ENCODE results near the gene BOC.

BOC gene

DNA sequence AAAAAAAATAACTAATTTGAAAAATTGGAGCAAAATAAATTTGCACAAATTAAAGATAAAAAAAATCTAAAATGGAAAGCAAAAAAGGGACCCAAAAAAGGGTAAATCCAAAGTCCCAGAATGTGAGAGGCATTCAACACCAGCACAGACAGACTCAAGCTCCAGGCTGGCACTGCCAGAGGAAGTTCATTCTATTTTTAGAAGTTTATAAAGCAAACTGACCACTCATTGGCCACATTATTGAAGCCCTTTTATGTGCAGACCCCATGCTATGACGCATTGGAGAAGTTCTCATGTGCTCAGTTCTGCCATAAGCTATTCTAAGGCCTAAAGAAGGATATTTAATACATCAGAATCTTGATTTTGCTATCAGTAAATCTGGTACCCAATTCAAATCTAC, 17.6 kb upstream of the BOC start:
- DNase-seq = no peak

DNA sequence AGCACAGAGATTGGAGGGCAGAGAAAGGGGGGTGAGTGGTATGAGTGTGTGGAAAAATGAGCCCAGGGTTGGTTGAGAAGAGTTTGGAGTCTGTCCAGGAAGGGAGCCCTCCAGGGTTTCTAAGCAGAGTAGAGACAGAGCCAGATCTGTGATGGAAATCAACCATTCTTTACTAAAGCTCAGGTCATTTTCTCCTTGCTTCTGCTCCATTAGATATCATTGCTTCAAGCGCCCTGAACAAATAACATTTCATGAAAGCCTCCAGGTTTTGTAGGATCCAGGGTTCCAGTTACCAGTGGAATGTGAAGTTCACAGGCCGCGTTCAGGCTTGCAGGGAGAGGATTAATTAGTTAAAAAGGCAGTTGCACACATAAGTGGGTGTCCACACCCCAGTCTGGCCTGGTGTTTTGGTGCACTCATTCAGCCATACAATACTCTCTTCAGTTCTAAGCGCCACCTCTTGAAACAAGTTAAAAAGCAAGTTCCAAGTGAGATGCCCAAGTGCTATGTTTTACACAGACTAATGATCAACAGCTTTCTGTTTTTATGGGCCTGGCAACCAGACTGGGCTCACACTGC, 16.4 kb upstream of the BOC start:
- DNase-seq = no peak

DNA sequence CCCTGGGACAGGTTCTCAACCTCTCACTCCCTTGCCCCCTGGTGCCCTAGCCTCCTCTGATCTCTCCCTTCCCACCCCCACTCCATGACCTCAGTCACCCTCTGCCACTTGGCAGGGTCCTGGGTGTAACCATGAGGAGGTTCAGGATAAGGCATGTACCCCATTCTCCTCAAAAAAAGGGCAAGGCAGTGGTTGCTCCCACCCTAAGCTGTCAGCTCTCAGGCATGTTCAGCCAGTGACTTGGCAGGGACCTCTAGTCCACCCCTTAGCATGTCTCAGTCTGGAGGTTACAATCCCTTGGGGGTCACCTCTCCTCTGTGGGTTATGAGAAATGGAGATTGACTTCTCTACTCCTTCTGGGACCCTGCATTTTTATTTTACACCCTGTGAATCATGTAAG, 11.0 kb upstream of the BOC start:
- no peak for DNase-seq

DNA sequence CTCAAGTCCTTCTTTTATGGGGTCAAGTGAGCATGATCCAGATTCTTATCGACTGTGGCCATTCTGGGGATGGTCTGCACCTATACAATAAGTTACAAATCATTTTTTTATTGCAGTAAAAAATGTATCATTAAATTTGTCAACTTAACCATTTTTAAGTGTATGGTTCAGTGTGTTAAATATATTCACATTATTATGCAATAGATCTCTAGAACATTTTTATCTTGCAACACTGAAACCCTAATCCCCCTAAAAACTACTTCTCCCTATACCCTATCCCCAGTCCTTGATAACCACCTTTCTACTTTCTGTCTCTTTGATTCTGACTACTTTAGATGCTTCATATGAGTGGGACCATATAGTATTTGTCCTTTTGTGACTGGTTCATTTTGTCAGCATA, 10.4 kb upstream of the BOC start:
- no peak for DNase-seq

DNA sequence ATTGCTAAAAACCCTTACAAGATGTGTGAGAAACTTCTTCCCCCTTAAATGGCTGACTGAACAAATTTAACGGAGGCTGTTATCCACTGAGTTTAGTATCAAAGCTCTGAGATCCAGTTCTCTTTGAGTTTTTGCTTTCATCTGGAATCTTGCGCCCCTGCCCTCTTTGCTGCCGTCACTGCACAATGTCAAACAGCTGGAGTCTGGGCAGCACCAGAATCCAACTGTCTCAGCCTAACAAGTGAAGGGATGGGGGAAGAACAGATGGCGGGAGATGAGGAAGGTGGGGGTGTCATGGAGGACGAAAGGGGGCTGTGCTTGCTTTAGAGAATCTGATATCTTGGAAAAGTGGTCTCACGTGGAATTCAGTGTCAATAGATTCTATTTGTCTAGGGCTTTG, 7.0 kb upstream of the BOC start:
- no peak for DNase-seq

DNA sequence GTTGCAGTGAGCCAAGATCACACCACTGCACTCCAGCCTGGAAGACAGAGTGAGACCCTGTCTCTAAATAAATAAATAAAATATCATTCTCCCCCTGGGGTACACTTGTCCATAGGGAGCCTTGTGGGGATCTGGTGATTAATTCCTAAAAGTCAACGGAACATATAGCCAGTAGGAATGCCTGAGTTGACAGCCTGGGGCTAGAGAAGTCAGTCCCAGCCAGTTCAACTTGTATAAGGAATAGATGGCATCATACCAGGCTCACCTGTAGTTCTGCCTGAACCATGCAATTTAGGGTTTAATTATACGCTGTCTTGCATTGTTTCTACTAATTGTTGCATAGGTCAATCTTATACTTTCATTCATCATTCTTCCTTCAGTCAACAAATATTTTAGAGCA, 5.9 kb upstream of the BOC start:
- no peak for DNase-seq

DNA sequence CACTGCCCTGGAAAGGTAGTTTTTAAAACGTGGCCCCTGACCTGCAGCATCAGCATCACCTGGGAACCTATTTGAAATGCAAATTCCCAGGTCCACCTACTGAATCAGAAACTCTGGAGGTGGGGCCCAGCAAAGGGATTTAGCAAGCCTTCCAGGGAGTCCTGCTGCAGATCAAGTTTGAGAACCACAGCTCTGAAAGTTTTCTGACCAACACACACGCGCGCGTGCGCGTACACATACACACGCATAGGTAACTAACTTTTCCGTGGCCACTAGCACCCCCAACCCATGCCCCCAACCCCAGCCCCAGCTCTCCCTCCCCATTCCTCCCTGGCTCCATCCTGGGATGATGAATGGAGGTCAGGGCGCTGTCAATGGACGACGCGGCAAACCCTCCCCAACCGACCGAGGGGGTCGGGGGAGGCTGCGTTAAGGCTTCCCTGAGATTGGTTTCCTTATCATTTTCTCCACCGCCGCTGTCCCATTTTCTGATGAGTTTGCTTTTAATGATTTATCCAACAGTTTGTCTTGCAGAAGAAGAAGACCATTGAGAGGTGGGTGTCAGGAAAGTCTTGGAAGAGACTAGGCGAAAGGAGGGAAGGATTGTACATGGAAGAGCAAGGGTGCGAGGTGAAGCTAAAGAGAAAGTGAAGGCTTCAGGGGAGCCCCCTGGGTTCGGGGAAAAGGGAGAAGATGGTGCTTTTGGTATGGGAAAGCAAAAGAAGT, 590 bp upstream of the BOC start:
- DNase-seq = no peak

DNA sequence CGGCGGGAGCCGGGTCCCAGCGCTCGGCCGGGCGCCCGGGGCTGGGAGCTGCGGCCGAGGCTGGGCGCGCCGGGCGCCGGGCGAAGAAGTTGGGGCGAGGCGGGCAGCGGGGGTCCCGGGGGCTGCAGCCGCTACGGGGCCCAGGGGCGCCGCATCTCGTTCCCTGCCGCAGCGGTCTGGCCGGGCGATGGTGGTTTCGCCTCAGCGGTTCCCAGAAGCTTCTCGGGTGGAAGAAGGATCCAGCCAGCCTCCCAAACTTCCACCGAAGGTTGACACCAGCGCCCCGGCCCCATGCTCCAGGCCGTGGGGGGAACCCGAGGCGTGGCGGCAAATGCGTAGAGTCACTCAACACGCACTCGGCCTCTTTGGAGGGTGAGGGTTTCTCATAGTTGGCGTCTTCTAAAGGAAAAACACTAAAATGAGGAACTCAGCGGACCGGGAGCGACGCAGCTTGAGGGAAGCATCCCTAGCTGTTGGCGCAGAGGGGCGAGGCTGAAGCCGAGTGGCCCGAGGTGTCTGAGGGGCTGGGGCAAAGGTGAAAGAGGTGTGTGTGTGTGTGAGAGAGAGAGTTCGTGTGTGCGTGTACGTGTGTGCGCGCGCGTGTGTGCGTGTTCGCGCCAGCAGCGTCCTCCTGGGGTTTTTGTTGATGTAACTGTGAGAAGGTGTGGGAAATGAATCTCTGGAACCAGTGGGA, 940 bp downstream of the BOC start:
- no peak for DNase-seq

DNA sequence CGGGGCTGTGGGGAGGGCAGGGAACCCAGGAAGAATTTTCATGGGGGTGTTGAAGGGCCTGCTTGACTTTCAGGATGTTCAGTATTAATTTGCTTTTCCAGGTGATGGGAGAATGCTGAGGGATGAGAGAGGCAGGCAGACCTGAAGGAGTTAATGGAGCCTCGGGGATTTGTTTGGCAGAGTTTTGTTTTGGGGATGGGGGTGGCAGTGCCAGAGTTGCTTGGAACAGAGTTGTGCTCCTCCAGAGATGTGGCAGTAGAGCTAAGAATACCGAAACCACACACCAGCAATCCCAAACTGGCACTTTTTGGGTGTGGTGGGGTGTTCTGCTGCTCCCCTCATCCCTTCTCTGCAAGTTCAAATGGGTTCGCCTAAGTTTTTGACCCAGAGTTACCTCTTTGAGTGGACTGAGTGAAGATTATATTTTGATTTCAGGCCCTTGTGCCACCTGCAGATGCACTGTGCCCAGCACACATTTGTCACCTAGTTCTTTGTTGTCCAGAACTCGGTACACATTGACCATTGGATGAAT, 1.6 kb downstream of the BOC start:
- DNase-seq = no peak

DNA sequence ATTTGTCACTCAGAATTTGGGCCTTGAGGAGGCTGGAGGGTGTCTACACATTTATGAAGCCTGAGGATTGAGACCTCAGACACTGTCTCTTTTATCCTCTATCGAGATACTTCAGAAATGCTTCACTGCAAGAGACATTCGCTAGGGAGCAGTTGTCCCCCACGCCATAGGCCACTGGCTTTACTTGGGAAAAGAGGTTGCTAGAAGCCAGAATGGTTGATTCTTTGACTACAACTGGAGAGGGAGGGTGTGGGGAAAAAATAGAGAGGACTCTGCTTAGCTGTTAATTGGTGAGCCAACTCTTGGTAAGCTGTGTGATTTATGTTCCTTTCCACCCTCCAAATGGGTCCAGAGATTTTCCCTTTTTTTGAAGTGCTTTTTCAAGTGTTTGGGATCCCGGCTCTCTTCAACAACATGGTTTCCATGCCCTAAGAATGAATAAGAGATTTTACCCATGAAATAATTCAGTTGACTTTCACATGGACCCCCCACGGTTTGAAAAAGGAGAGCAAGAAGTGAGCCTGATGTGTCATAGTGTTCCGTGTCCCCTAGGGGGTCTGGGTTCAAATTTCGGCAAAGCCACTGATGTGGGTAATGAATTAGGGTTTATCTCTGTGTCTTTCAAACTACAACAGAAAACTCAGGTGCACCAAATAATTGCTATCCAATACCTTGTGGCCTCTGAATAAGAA, 2.7 kb downstream of the BOC start:
- DNase-seq = no peak

DNA sequence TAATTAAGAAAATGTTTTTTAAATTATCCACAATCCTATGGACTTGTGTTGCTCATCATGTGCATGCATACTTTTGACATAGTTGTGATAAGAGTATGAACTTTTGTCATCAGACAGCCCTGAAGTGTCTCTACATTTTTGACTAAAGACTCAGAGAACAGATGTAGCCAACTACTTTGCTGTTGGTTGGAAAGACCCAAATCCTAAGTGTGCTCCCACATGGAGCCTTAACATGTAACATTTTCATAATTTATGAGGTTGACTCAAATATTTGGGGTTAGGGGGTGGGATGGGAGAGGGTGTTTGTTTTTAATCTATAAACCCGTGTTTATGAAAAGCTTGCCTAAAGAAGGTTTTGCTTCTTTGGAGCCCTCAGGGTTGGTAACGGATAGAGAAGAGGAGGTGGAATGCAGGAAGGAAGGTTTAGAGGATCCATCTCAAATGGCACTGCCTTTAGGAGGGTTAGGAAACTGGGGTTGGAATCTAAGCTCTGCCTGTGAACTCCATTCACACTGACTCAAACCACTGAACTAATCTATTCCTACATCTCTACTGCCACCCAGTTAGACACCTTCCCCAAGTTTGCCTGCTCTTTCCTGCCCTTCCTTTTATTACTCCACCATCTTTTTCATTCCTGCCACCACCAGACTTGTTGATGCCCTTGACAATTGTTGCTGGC, 3.7 kb downstream of the BOC start:
- no peak for DNase-seq

DNA sequence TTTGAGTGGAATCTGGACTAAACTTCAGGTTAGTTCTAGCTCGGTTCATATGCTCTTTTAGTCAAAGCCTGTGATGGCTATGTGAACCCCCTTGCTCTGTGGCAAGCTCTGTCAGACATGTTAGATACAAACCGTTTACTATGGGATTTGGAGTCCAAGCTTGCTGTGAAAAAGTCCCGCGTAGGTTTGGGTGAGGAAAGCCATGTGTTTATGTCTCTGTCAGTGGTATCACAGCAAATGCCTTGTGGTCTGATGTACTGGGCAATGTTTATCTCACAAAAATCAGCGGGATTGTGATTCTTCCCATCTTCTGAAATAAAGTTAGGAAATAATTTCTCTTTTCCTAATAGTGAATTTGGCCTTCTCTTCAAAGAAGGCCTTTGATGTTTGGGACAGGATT, 5.0 kb downstream of the BOC start:
- no peak for DNase-seq

DNA sequence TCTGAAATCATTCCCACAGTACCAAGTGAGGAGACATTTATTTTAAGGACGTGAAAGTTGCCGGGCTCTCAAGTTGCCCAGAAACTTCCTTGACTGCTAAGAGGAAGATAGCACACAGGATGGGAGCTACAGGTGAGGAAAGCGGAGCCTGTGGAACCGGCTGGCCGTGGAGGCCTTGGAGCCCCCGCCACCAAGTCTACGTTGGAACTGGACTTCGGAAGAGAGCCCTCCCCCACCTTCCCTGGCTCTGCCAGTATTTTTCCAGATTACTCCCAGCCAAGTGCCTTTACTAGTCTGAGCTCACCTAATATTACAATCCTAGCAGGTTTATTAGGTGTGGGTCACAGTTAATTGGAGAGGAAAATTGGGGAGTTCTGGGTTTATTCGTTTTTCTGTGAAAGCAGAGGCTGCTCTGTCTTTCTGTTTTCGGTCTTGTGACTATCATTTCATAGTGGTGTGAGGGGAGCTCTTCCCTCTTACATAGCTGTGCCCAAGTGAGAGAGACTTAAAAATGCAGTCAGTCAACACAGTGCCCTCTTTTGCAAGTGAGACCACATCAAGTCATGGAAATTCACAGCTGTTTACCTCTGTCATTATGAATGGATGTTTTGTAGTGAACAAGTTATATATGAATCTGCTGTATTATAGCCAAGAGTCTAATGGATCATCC, 6.8 kb downstream of the BOC start:
- DNase-seq = no peak

DNA sequence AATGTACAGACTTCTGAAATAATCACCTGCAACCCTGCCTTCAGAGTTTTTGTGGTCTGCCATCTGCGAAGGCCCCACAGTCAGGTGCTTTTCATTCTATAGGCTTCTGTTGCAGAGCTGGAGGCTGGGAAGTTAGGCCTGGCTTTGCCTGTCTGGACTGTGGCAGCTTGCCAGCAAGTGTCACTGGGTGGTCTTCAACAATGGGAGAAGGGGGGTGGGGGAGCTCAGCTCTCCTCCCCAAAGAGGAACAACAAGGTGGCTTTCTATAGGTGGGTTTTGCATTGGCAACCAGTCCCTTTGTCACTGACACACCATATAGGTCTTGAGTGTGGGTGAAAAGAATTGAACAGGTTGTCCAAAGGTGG, 7.3 kb downstream of the BOC start:
- DNase-seq = no peak

DNA sequence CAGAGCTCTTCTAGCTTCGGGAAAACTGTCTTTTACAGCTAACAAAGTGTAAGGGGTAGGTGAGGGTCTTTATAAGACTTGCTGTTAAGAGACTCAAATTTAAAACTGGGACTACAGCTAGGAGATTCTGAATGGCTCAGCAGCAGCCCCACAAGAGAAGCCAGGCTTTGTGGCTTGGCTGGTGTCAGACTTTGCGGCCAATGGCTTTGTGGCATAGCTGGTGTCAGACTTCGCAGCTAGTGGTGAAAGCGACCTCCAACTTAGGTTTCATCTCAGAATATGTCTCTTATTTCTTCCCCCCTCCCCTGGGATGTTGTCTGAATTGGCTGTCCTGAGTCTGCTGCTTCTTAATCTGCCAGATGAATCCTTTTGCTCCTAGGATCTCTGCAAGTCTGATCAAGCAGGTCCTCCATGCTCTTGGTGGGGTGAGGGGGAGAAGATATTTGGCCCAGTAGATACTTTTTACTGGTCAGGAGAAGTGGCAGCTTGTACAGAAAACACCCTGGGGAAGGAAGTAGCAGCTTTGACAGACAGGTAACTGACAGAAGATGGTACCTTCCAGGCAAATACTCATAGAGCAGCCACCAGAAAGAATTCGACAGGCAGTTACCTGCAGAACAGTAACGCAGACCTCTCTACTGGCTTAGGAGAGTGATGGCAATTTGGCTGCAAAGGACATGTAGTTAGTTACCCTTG, 8.4 kb downstream of the BOC start:
- no peak for DNase-seq

DNA sequence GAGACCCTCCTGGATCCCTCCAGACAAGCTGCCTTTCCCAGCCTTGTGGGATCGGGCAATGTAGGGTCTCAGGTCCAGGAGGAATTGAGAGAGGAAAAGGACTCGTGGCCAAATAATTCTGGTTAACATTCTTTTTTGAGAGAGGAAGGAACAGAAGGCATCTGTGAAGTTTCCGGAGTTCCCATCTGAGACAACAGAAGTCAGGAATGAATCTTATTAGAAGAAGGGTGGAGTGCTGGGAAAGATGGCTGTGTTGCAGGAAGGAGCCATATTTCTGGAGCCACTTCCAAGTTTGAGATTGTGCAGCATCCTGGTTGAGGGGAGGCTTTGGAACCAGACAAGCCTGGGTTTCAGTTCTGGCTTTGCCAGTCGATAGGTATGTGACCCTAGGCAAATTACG, 9.4 kb downstream of the BOC start:
- no peak for DNase-seq

DNA sequence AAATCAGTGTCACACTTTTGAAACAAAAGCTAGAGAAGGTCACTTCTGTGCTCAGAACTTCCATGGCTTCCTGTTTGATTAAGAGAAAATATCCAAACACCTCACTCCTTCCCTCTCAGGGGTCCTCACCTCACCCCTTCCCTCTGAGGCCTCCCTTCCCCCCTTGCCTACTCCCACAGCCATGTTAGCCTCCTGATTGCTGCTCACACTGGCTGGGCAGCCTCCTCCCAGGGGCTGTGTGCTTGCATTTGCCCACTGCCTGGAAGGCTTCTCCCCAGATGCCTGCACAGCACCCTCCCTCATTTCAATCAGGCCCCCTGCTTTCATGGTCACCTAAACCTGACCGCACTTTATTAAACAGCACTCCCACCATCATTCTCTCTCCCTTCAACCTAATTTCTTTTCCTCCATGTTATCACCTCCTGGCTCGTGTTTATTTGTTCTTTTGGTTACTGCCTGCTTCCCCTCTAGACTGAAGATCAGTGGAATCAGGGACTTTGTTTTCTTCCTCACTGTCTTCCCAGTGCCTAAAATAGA, 10.4 kb downstream of the BOC start:
- DNase-seq = no peak

DNA sequence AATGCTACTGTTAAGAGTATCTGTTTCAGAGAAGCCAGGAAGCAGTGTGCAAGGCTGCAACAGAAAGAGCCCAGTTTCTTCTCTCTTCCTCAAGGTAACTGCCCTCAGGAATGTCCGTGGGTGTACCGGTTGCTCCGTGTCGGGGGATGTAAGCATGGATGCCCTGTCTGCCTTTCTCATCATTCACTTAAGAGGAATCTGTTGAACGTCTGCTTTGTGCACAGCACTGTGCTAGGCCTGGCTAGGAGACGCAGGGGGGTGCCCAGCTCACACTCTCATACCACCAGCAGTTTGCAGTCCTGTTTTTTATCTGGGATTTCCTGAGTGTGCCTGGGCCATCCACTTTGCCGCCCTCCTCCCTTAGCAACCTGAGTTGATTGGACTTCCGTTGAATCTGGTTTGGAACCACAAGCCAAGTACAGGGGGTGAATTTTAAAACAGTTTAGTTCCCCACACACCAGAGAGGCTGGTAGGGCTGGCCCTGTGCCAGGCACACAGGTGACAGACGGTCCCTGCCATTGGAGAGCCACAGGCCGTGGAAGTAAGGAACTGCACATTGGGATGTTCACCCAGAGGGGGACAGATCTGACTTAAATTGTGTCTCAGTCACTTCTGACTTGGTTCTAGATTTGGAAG, 11.2 kb downstream of the BOC start:
- DNase-seq = no peak

DNA sequence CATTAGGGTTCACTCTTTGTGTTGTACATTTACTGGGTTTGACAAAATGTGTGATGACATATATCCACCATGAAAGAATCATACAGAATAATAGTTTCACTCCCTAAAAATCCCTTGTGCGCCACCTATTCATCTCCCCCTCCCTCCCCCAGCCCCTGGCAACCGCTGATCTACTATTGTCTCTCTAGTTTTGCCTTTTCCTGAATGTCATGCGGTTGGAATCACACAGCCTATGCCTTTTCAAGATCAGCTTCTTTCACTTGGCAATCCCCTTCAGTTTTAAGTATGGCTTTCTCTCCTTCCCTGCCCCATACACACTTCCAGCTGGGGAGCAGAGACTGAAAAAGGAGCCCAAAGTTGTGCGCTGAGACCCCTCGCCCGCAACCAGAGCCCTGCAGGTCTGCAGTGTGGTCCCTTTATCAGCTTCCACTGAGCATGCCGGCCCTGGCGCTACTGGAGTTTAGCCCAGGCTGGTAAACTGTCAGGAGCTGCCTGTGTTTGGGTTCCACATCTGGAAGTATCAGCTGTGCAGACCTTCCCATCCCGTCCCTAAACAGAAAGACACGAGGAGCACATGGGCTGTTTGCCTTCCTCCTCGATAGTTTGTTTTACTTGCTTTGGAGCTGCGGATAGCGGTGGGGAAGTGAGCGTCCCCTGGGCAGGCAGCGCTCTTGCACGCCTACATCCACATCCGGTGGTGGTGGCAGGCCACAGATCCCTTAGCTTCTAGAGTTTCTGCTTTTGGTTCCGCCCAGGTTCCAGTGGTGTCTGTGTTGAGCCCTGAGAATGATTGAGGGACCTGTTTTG, 12.3 kb downstream of the BOC start:
- DNase-seq = no peak

DNA sequence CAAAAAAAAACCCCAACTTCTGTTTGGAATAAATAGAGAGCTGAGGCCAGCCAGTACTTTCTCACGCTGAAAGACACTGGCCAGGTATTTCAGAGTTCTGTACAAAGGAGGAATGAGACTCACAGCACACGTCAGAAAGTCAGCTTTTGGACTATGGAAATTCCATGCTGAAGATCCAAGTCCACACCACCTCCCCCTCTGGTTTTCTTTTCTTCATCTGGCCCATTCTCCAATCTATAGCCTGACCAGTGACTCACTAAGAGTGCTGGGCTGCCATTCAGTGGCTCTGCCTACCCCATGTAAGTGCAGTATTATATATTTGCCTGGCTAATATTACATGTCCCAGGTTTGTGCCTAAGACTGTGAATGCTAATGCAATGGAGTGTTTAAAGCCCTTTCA, 13.9 kb downstream of the BOC start:
- DNase-seq = no peak

Data from activated gamma-delta T cell (primary cell).